Measurements from ENCODE around the gene PPARD.
"Not testable (repeated sequence)": the region's sequence is repeated elsewhere in the genome, so short reads cannot be mapped to it uniquely, and the experiment has no call there.

PPARD gene

GRCh38 chr6:35427851-35428321 is 85.5 kb downstream of the PPARD start:
- no peak for DNase-seq
- intact Hi-C loops (cut with DNase I), result no loop called here

- intact Hi-C loops (cut with DNase I), result no loop called here
Measured at GRCh38 chr6:35428421-35429149, 86.2 kb downstream of the PPARD start.

GRCh38 chr6:35429463-35429862 is 87.1 kb downstream of the PPARD start:
- DNase-seq, result no peak
- intact Hi-C loops (cut with DNase I), result no loop called here

More at GRCh38 chr6:35428421-35429149, 86.2 kb downstream of the PPARD start:
- no peak for DNase-seq

GRCh38 chr6:35432291-35432690 is 89.9 kb downstream of the PPARD start:
- no peak for DNase-seq
- intact Hi-C loops (cut with DNase I), result no loop called here

- intact Hi-C loops (cut with DNase I); DNase-seq: not testable (repeated sequence)
Measured at GRCh38 chr6:35432702-35433101, 90.3 kb downstream of the PPARD start.

- DNase-seq, result no peak
- intact Hi-C loops (cut with DNase I), result no loop called here
Measured at GRCh38 chr6:35435074-35435837, 92.9 kb downstream of the PPARD start.

GRCh38 chr6:35436071-35436857 is 93.9 kb downstream of the PPARD start:
- intact Hi-C loops (cut with DNase I), result no loop called here
- DNase-seq, result no peak

- DNase-seq; intact Hi-C loops (cut with DNase I): not testable (repeated sequence)
Measured at GRCh38 chr6:35438378-35439065, 96.2 kb downstream of the PPARD start.

- intact Hi-C loops (cut with DNase I), result no loop called here
- DNase-seq, result no peak
Measured at GRCh38 chr6:35439308-35439707, 97.0 kb downstream of the PPARD start.

- intact Hi-C loops (cut with DNase I), result no loop called here
- no peak for DNase-seq
Measured at GRCh38 chr6:35441205-35441604, 98.8 kb downstream of the PPARD start.

- intact Hi-C loops (cut with DNase I), result no loop called here
- no peak for DNase-seq
Measured at GRCh38 chr6:35441642-35442041, 99.3 kb downstream of the PPARD start.

- intact Hi-C loops (cut with DNase I), result no loop called here
- DNase-seq, result no peak
Measured at GRCh38 chr6:35442693-35443092, 100.3 kb downstream of the PPARD start.

- intact Hi-C loops (cut with DNase I), result no loop called here
- no peak for DNase-seq
Measured at GRCh38 chr6:35443341-35444030, 101.1 kb downstream of the PPARD start.

GRCh38 chr6:35445691-35446090 is 103.3 kb downstream of the PPARD start:
- DNase-seq, result no peak
- intact Hi-C loops (cut with DNase I), result no loop called here

- intact Hi-C loops (cut with DNase I), result no loop called here
- DNase-seq, result no peak
Measured at GRCh38 chr6:35448191-35448590, 105.8 kb downstream of the PPARD start.

GRCh38 chr6:35449287-35449881 is 107.0 kb downstream of the PPARD start:
- intact Hi-C loops (cut with DNase I), result loop anchor here (1.0 kb wide), 1 partner anchor 107 kb away; the partner anchor contains the start of gene PPARD

GRCh38 chr6:35451354-35452182 is 109.2 kb downstream of the PPARD start:
- no peak for DNase-seq

More at GRCh38 chr6:35449287-35449881, 107.0 kb downstream of the PPARD start:
- peak in 3 of 10 donors; percentile 23 to 35 (median 31) for DNase-seq

More at GRCh38 chr6:35451354-35452182, 109.2 kb downstream of the PPARD start:
- intact Hi-C loops (cut with DNase I), result loop anchor here (5.0 kb wide), 1 partner anchor 39 kb away; no protein-coding TSS in a partner anchor
